KMS-11 (cell line): ENCODE measurements around the gene NRCAM.

ENCODE experiments used
- H2AFZ ChIP-seq: fragments of 200-600 bp; sonication (generic); 2 replicates; pipeline ENCODE4 v1.6.1; 2016; ENCODE audit warnings: antibody characterized with exemption, mixed run types, low read depth
- H3K27ac ChIP-seq: fragments of 200-600 bp; sonication (generic); 2 replicates; pipeline ENCODE4 v1.6.1; 2016; ENCODE audit warnings: mild to moderate bottlenecking, mixed run types
- H3K27me3 ChIP-seq: fragments of 200-600 bp; sonication (generic); 2 replicates; pipeline ENCODE4 v1.6.1; 2017; ENCODE audit warnings: mild to moderate bottlenecking, low read depth, mixed run types, moderate library complexity; ENCODE audit not compliant: insufficient read depth
- H3K36me3 ChIP-seq: fragments of 200-600 bp; sonication (generic); 2 replicates; pipeline ENCODE4 v1.6.1; 2017; ENCODE audit warnings: mild to moderate bottlenecking, mixed run types; ENCODE audit not compliant: insufficient read depth
- H3K4me1 ChIP-seq: fragments of 200-600 bp; sonication (generic); 2 replicates; pipeline ENCODE4 v1.6.1; 2016; ENCODE audit warnings: mild to moderate bottlenecking, low read depth, mixed run types; ENCODE audit not compliant: poor library complexity, severe bottlenecking
- H3K4me2 ChIP-seq: fragments of 200-600 bp; sonication (generic); 2 replicates; pipeline ENCODE4 v1.7.0; 2016; ENCODE audit warnings: mild to moderate bottlenecking, mixed run types
- H3K4me3 ChIP-seq: fragments of 200-600 bp; sonication (generic); IDR thresholded peaks from 2 replicates; pipeline ENCODE4 v1.6.1; 2017; ENCODE audit warnings: low read depth, low read length, mixed read lengths; ENCODE audit not compliant: insufficient read depth
- H3K79me2 ChIP-seq: fragments of 200-600 bp; sonication (generic); 2 replicates; pipeline ENCODE4 v1.6.1; 2016; ENCODE audit warnings: low read depth, mixed run types; ENCODE audit not compliant: insufficient read depth
- H3K9ac ChIP-seq: fragments of 200-600 bp; sonication (generic); 2 replicates; pipeline ENCODE4 v1.6.1; 2016; ENCODE audit warnings: mild to moderate bottlenecking, mixed run types
- H4K20me1 ChIP-seq: fragments of 200-600 bp; sonication (generic); 2 replicates; pipeline ENCODE4 v1.6.1; 2016; ENCODE audit warnings: mild to moderate bottlenecking, mixed run types; ENCODE audit not compliant: insufficient read depth
- TF ChIP-seq, protein P1 (sequence below): fragments of 200-600 bp; sonication (generic); conservative IDR thresholded peaks from 2 replicates; pipeline ENCODE4 v1.6.1; 2017; ENCODE audit warnings: low read depth, mild to moderate bottlenecking, antibody characterized with exemption, low read length, moderate library complexity, mixed read lengths

NRCAM gene

DNA sequence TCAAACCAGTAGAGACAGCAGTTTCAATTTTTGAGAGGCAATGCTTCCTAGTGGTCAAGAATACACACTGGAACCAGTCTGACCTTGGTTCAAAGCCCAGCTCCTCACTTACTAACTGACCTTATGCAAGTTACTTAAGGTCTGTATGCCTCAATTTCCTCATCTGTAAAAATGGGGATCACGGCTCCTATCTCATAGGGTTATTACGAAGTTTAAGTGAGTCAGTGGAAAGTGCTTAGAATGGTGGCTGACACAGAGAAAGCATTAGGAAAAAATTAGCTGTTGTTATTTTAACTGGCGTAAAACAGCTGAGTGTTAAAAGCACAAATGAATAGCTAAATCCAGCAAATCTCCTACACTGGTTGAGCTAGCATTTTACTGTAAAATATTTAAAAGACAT lies 163.7 kb downstream of the NRCAM start:
- Histone ChIP-seq H4K20me1 (no peaks in the 10 kb centered on the region), H3K27ac (no peak overlapping the region), H3K4me1 (peaks cover 15% of the 10 kb centered on the region), H3K9ac (no peak overlapping the region), H3K79me2 (no peaks in the 10 kb centered on the region), H2AFZ (no peak overlapping the region), H3K36me3 (no peaks in the 10 kb centered on the region), H3K4me2 (no peak overlapping the region), H3K4me3 (no peak overlapping the region), H3K27me3 (no peaks in the 10 kb centered on the region)
- TF ChIP-seq, protein P1, sequence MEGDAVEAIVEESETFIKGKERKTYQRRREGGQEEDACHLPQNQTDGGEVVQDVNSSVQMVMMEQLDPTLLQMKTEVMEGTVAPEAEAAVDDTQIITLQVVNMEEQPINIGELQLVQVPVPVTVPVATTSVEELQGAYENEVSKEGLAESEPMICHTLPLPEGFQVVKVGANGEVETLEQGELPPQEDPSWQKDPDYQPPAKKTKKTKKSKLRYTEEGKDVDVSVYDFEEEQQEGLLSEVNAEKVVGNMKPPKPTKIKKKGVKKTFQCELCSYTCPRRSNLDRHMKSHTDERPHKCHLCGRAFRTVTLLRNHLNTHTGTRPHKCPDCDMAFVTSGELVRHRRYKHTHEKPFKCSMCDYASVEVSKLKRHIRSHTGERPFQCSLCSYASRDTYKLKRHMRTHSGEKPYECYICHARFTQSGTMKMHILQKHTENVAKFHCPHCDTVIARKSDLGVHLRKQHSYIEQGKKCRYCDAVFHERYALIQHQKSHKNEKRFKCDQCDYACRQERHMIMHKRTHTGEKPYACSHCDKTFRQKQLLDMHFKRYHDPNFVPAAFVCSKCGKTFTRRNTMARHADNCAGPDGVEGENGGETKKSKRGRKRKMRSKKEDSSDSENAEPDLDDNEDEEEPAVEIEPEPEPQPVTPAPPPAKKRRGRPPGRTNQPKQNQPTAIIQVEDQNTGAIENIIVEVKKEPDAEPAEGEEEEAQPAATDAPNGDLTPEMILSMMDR, result no peak

DNA sequence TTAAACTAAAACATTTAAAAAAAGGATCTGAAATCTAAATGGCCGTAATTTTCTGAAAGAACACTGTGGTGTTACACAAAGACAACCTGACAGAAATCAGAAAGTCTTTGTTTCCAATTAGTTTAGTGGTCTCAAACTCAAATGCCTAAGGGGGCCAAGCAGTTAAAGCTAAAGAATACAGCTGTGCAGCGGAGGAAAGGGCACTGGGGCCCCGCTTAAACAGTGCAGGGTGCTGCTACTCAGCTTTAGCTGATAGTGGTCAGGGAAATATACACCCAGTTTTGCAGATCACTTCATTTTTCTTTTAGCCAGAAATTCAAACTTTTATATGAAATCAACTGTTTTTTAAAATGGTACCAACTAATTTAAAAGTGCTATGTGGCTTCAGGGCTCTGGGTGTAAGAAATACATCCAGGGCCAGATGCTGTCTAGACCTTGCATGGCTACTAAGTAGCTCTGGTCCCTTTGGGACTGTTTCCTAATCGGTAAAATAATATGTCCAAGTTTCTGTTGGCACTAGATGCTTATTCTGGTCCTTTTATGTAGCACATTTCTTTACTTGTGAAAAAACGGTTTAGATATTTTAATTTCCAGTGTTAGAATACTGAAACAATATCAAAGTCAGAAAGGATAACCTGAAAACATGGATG lies 164.3 kb downstream of the NRCAM start:
- no peaks in the 10 kb centered on the region for H3K36me3 ChIP-seq
- H3K27me3 ChIP-seq, result no peaks in the 10 kb centered on the region
- no peaks in the 10 kb centered on the region for H4K20me1 ChIP-seq
- peaks cover 15% of the 10 kb centered on the region for H3K4me1 ChIP-seq
- TF ChIP-seq, protein P1, result no peak
- H3K9ac ChIP-seq, result no peak overlapping the region
- H3K4me2 ChIP-seq, result no peak overlapping the region
- no peaks in the 10 kb centered on the region for H3K79me2 ChIP-seq
- H3K4me3 ChIP-seq, result no peak overlapping the region
- no peak overlapping the region for H3K27ac ChIP-seq
- H2AFZ ChIP-seq, result no peak overlapping the region

DNA sequence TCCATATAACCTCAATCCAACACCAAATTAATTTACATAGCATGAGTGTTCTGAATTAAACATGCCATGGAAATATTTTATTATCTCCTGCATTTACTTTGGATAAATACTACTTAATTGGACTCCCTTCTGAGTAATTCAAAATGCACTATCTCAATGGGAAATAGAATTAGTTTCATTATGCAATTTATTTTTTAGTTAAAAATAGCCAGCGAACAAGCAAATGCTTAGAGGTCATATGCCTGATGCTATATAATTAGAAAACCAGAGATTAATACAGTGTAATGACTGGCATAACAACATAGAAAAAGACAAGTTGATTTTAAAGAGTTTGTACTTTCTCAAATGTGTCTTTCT lies 165.1 kb downstream of the NRCAM start:
- Histone ChIP-seq H3K27me3 (no peaks in the 10 kb centered on the region), H3K36me3 (no peaks in the 10 kb centered on the region), H3K79me2 (no peaks in the 10 kb centered on the region), H3K4me1 (peaks cover 15% of the 10 kb centered on the region), H3K27ac (no peak overlapping the region), H3K4me2 (no peak overlapping the region), H3K4me3 (no peak overlapping the region), H2AFZ (no peak overlapping the region), H4K20me1 (no peaks in the 10 kb centered on the region), H3K9ac (no peak overlapping the region)
- TF ChIP-seq, protein P1, result no peak

- TF ChIP-seq, protein P1, result no peak
- no peak overlapping the region for H3K27ac ChIP-seq
- no peaks in the 10 kb centered on the region for H3K79me2 ChIP-seq
- H3K4me2 ChIP-seq, result no peak overlapping the region
- H3K4me1 ChIP-seq, result peaks cover 15% of the 10 kb centered on the region
- no peaks in the 10 kb centered on the region for H3K36me3 ChIP-seq
- H2AFZ ChIP-seq, result no peak overlapping the region
- no peak overlapping the region for H3K9ac ChIP-seq
- no peaks in the 10 kb centered on the region for H4K20me1 ChIP-seq
- H3K27me3 ChIP-seq, result no peaks in the 10 kb centered on the region
- H3K4me3 ChIP-seq, result no peak overlapping the region
These were observed 165.6 kb downstream of the NRCAM start for GRCh38 chr7:108290459-108291151.
